ENCODE measurements around the gene OR52N2. TPM values are rescaled to one million over a fixed set of nuclear protein-coding genes. Genes with fewer than 3 reads are reported as not detected.

The OR52N2 gene
- total RNA-seq = not detected

- TF ChIP-seq CTCF (IDR thresholded peaks at IDR 0.05) = peak; percentile 65 to 79 (median 77)
- TF ChIP-seq POLR2A (IDR thresholded peaks at IDR 0.05) = no peak
- intact Hi-C loops (cut with DNase I) = loop anchor here (10.0 kb wide), 1 partner anchor 334 kb away; no protein-coding TSS in a partner anchor
- DNase-seq (ENCODE audit: extremely low spot score in 2 of 2) = no peak
- H3K9me3 ChIP-seq = no peaks in the 10 kb centered on the region
- H3K4me3 ChIP-seq = peak within 1 kb of the TSS; percentile 30 to 42
- no peak within 1 kb of the TSS for H3K27ac ChIP-seq
- H3K27me3 ChIP-seq = no peaks in the 10 kb centered on the region
- no peaks in the 10 kb centered on the region for H3K4me1 ChIP-seq
- H3K36me3 ChIP-seq = no peaks in the 10 kb centered on the region
These were observed at the start of gene OR52N2 for GRCh38 chr11:5808500-5809121. TSS of gene OR52N2 (plus strand) at chr11:5808924. CDS start at chr11:5820336, 11,412 bp downstream.

GRCh38 chr11:5767056-5767455 lies 41.7 kb upstream of the OR52N2 start:
- Histone ChIP-seq H3K36me3 (no peaks in the 10 kb centered on the region), H3K4me3 (no peak overlapping the region), H3K9me3 (no peaks in the 10 kb centered on the region), H3K27me3 (no peaks in the 10 kb centered on the region), H3K27ac (no peak overlapping the region), H3K4me1 (no peaks in the 10 kb centered on the region)
- DNase-seq (ENCODE audit: extremely low spot score in 2 of 2) = no peak
- no peak for TF ChIP-seq POLR2AphosphoS5 (IDR thresholded peaks at IDR 0.05; ENCODE audit: insufficient read depth in 1 of 2, low read depth in 1 of 2)
- no peak for TF ChIP-seq CTCF (IDR thresholded peaks at IDR 0.05)
- TF ChIP-seq POLR2A (IDR thresholded peaks at IDR 0.05) = no peak
- intact Hi-C loops (cut with DNase I) = no loop called here

- H3K9me3 ChIP-seq = no peaks in the 10 kb centered on the region
- H3K27me3 ChIP-seq = no peaks in the 10 kb centered on the region
- H3K4me3 ChIP-seq = no peak within 1 kb of the TSS
- no peaks in the 10 kb centered on the region for H3K4me1 ChIP-seq
- H3K27ac ChIP-seq = no peak within 1 kb of the TSS
- intact Hi-C loops (cut with DNase I) = no loop called here
- no peaks in the 10 kb centered on the region for H3K36me3 ChIP-seq
- TF ChIP-seq POLR2A (IDR thresholded peaks at IDR 0.05) (no peak), POLR2AphosphoS5 (IDR thresholded peaks at IDR 0.05; ENCODE audit: insufficient read depth in 1 of 2, low read depth in 1 of 2) (no peak)
- no peak for DNase-seq (ENCODE audit: extremely low spot score in 2 of 2)
These were observed 25.5 kb upstream of the OR52N2 start, which contains the start of gene OR52N5 for GRCh38 chr11:5783255-5783654. TSS of gene OR52N5 (minus strand) at chr11:5783355. CDS start at chr11:5778634, 4,721 bp downstream.

- intact Hi-C loops (cut with DNase I) = no loop called here
- TF ChIP-seq POLR2AphosphoS5 (IDR thresholded peaks at IDR 0.05; ENCODE audit: insufficient read depth in 1 of 2, low read depth in 1 of 2) (no peak), CTCF (IDR thresholded peaks at IDR 0.05) (no peak), POLR2A (IDR thresholded peaks at IDR 0.05) (no peak)
- no peaks in the 10 kb centered on the region for H3K36me3 ChIP-seq
These were observed 17.6 kb upstream of the OR52N2 start, which contains the start of gene OR52N1 for GRCh38 chr11:5791165-5791564. TSS of gene OR52N1 (minus strand) at chr11:5791265. CDS start at chr11:5788816, 2,449 bp downstream.

GRCh38 chr11:5796541-5796940 lies 12.2 kb upstream of the OR52N2 start:
- H3K4me3 ChIP-seq = no peak overlapping the region
- TF ChIP-seq POLR2AphosphoS5 (IDR thresholded peaks at IDR 0.05; ENCODE audit: insufficient read depth in 1 of 2, low read depth in 1 of 2) (no peak), CTCF (IDR thresholded peaks at IDR 0.05) (no peak), POLR2A (IDR thresholded peaks at IDR 0.05) (no peak)
- no peaks in the 10 kb centered on the region for H3K9me3 ChIP-seq
- H3K36me3 ChIP-seq = no peaks in the 10 kb centered on the region
- DNase-seq (ENCODE audit: extremely low spot score in 2 of 2) = no peak
- no peak overlapping the region for H3K27ac ChIP-seq
- no peaks in the 10 kb centered on the region for H3K27me3 ChIP-seq
- H3K4me1 ChIP-seq = no peaks in the 10 kb centered on the region
- intact Hi-C loops (cut with DNase I) = no loop called here

More at GRCh38 chr11:5791165-5791564, 17.6 kb upstream of the OR52N2 start, which contains the start of gene OR52N1:
- Histone ChIP-seq H3K4me1 (no peaks in the 10 kb centered on the region), H3K27me3 (no peaks in the 10 kb centered on the region), H3K27ac (no peak within 1 kb of the TSS), H3K9me3 (no peaks in the 10 kb centered on the region), H3K4me3 (no peak within 1 kb of the TSS)
- no peak for DNase-seq (ENCODE audit: extremely low spot score in 2 of 2)

Measured in vagina (tissue), 2 donors.